ENCODE data around the gene MOG. TPM values are rescaled to one million over a fixed set of nuclear protein-coding genes. Genes with fewer than 3 reads are reported as not detected.
A peak's percentile ranks its signal among the peaks of the same experiment; 100 is the strongest.

Gene MOG
- total RNA-seq (2014; rRNA removed): not detected in 2 replicates
- polyA plus RNA-seq (2012): not detected

DNA sequence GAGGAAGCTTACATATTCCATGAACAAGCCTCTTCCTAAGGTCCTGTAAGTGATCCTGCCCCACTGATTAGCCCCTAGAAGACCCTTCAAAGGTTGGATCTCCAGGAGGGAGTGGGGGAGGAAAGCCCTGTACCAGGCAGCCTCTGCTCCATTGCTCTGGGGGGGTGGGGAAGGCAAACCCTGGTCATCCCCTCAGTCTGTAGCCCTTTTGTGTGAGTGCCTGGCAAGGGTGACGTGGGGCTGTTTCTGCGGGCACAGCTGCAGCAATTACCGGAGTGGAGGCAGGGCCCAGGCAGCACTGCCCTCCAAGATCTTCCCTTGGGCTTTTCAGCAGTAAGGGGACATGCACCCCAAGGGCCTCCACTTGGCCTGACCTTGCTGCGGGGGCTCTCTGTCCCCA, at the start of gene MOG:
MOG (plus strand) TSS at position 295 of the 400 bp plus-strand sequence. CDS start 118 bp downstream, outside the sequence.
- DNase-seq (ENCODE audit: low read depth): no peak

DNA sequence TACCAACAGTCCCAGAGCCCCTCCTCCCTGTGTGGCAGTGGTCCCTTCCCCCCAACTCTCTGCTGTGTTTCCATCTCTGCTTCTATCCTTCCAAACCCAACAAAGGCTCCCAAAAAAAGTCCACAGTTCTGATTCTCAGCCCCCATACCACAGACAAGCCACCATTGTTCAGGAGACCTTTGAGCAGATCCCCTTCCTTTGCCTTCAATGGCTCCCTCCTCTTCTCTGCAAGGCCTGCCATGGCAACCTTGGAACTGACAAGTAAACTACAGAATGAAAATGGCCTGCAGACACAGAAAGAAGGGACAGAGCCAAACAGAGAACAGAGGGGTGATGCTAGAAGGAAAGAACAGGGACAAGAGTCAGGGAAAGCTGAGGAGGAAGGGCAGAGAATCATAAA, 48.8 kb upstream of the MOG start:
- DNase-seq (ENCODE audit: low read depth): no peak

DNA sequence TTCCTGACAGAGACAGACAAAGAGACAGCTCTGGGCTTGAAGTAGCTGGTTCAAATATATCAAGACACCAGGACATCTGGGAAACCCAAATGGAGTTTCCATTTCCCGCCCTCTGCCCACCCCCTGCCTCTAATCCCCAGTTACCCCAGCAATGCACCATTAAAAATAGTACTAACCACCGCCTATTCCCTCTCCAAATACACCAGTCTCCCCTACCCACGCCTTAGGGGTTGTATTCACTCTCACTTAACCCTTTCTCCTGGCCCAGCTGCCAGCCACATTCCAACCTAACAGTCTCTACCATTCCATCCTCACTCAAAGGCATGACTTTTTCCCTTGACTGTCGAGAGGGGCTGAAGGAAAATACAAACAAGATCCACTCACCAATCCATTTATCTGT, 46.4 kb upstream of the MOG start:
- no peak for DNase-seq (ENCODE audit: low read depth)

DNA sequence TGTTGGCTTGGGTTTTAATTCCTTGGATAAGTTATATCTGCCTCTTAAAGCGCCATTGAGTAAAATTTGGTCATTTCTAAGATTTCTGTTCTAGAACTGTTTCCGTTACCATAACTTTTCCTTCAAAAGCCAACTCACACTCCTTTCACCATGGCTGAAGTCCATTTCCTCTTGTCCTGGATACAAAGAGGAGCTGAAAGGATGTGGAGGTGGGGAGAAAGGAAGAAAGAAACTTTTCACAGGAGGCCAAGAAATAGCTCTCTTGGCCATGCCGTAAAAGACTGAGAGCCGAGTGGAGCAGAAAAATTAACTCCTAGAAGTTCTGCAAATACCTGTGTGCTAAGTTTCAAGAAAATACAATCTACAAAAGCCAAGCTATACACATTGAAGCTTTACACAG, 45.5 kb upstream of the MOG start:
- DNase-seq (ENCODE audit: low read depth): no peak

DNA sequence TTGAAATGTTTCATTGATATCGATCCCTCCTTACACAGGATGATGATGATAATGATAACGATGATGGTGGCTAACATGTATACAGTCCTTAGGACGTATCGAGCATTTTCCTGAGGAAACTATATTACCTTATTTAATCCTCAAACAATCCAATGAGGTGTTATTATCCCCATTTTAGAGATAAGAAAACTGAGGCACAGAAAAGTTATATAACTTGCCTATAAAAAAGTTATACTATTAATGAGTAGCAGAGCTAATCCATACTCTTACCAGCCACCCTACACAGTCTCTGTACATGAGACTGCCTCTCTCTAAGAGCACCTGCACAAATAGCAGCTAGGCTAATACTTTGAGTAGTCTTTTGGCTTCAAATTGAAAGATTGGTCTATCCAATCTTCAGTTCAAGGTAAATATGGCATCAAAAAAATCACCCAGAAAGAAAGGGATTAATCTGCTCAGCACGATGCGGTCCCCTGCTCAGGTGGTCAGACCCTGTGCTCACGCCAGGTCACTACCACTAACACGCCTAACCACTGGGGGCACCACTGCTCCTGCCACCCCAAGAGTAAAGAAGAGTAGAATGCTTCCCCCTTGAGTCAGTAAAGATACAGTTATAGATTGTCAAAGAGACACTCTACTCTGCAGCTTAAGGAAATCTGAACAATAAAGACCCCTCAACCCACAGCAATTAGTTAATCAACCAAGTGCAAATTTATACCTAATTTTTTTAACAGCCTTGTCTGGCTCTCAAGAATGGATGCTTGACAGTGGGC, 38.9 kb upstream of the MOG start:
- DNase-seq (ENCODE audit: low read depth): no peak

DNA sequence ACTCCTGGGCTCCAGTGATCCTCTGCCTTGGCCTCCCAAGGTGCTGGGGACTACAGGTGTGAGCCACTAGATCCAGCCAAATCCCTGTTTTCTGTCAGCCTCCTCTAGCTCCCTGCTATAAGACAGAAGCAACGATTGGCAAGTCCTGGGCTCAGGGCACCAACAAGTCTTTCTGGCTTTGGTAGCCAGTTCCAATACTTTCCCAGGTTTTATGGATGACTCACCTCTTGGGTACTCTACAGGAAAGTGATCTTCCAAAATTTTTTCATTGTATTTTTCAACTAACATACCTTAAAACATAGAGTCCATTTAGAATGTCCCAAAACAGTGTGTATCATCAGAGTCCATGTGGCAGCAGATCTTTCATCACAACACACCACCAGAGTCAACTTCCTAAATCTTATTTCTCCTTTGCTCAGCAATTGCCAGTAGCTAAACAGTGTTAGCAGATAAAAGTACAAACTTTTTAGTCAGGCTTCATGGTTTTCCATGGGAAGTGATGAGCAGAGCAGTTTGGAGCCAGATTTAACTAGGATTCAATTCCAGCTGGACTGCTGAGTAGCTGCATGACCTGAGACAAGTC, 37.2 kb upstream of the MOG start:
- no peak for DNase-seq (ENCODE audit: low read depth)

DNA sequence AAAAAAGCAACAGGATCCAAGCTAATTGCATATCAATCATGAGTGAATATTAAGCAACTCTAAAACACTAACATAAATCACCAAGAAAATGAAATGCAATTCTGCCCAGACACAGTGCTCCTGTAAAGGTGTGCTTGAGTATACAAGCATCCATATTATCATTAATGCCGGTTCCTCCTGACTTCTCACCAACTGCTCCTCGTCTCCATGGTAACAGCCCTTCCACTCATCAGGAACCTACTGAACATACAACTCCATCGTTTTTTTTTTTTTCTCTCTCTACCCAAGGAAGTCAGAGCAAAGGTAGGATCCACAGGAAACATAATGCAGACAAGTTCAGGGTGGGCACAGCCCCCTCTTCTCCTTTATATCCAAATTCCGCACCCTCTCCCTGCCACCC, 36.3 kb upstream of the MOG start:
- no peak for DNase-seq (ENCODE audit: low read depth)

DNA sequence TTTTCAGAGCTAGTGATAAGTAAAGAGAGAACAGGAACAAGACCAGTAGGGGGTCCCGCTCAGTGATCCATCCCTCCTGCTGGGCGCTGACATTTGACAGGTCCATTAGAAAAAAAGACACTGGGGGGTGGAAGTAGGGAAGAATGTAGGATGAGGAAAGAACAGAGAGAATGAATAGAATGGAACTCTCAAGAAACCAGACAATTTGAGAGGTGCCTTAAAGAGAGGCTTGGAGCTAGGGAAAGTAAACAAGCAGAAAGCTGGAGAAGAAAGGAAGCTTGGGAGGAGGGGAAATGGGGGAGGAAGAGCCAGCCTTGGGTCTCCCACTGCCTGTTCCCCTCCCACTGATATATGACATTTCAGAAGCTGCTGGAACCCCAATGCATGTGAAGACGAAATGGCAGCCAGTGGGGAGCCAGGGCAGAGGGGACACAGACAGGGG, 32.4 kb upstream of the MOG start:
- no peak for DNase-seq (ENCODE audit: low read depth)

DNA sequence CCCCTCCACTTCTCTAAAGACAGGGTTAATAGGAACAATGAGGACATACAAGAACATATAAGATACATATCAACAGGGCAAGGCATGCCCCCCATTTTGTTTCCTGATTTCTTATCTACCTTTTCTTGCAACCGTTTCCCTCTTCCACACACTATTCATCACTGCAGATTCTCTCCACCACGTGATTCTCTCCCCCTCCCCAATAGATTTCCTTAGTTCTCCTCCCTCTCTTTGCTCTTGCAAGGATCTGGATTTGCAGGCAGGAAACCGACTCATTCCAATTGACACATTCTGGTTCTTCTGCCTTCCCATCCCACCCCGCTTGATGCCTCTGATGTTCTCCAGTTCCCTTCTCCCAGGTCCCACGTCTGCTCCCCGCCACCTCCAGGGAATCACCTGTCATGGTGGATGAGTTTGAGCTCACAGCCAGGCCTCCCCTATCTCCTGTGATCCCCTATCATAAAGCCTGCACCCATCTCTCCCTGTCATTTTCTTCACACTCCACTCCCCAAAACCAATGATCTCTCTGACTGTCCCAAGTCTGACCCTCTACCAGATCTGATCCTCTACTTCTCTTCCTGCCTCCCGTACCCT, 31.5 kb upstream of the MOG start:
- no peak for DNase-seq (ENCODE audit: low read depth)

DNA sequence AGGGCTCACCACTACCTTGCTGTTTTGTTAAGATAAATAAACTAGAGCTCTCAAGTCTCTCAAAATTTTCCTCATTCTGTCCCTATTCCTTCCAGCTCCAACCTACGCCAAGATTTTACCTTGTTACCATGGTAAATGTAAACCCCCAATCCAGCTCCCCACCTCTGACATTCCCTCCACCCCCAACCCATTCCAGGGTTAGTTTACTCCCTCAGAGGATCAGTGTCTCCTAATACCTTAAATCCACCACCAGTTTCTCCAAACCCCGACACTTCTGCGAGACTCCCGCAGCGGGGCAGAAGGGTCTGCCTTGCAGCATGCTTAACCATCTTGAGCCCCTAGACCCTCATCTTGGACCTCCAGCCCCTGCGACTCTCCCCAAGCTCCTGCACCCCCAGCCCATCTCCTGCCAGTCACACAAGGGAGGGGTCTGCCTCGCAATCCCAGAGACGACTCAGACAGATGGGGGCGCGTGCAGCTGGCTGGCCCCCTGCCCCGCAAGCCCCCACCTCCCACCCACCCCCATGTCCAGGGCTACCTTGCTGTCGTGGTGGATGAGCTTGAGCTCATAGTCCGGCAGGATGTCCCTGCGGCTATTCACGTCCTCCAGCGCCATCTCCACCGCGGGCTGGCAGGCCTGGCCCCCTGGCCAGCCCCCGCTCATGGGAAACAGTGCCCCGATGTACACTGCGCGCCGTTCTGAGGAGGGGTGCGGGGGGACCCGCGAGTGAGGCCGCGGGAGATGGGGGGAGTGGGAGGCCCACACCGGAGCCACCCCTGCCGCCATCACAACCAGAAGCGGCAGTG, 29.7 kb upstream of the MOG start:
- no peak for DNase-seq (ENCODE audit: low read depth)

DNA sequence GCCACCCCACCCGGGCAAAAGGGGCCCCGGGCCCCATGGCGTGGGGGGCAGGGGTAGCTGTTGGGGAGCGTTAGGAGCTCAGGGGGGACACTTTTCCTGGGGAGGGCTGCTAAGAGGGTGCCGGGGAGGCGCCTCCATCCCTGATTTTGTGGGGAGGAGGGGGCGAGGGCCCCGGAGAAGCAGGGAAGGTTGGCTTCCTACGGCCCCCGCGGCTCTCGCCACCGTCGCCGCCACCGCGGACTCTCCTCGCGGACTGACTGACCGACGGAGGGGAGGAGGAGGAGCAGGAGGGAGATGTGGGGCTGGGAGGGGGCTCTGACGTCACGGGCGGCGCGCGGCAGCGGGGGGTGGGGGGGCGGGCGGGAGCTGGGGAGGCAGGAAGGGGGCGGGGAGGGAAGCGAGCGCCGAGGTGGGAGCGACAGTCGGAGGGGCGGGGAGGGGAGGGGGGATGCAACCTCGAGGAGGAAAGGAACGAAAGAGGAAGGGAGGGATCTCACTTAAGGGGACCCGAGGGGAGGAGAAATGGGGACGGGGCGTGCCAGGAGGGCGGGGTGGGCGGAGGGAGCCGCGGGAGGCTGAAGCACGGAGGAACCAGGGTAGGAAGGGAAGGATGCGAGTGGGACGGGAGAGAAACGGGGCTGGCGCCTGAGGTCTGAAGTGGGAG, 29.0 kb upstream of the MOG start:
- DNase-seq (ENCODE audit: low read depth): peak; percentile 72

DNA sequence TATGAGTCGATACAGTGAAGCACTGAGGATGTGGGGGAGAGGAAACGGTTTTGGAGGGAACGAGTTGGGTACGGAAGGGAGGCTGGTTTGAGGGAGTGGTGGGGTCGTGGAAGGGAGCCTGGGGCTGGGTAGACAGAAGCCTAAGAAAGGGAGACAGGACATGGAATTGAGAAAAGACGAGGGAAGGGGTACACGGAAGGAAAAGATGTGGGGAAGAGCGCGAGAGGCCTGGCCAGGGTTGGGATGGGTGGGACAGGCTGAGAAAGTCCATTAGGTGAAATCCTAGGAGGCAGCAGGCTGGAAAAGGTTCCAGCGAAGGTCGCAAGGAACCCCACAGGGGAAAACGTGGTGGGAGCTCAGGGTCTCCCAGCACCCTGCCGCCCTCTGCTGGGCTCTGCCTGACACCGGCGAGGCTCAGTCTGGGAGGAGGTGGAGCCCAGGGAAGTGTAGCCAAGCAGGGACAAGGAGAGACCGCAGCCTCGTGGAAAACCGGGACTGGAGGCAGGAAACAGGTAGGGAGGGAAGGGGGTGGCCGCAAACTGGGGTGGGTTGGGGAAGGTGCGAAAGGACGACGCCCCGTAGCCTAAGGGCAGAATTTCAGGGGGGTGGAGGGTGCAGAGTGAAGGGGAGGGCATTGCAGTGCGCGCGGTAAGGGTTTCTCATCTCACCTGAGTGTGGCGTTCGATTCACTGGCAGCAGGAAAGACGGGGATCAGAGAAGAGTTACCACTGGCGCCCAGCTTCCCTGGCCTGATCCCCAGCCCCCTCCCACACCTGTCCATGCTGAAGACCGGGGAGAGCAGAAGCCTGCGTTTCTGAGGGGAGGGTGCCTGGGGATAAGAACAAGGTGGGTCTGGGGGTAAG, 28.2 kb upstream of the MOG start:
- DNase-seq (ENCODE audit: low read depth): peak; percentile 71

DNA sequence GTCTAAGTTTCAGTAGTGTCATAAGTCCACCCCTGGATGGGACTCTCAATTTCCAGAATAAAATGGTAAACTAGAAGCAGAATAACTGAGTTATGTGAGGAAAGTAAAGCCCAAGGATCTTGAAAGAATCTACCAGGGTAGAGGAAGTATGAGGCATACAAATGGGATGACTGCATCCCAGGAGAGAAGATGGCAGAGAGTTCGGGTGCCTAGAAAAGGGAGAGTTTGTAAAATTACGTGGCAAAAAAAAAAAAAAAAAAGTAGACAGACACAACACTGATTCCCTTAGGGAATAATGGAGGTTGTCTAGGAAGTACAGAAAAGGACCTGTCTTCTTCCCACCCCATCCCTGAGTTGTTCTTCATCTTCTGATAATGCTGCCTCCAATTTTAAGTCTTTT, 27.3 kb upstream of the MOG start:
- DNase-seq (ENCODE audit: low read depth): no peak

DNA sequence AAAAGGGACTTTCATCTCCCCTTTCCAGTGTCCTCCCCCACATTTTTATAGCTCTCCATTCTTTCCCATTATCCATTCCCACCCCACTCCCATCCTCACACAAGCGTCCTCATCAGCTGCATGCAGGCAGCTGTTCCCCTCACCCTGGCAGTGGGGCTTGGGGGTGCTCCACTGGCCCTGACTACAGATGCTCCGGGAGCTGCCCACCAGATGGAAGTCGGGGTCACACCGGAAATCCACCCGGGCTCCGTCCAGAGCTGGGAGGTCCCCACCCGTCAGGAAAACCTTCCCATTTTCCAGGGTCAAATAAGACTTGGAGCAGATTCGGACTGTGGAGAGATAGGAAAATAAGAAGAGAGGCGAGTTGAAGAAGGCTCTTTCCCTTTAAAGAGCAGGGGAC, 26.6 kb upstream of the MOG start:
- DNase-seq (ENCODE audit: low read depth): no peak

DNA sequence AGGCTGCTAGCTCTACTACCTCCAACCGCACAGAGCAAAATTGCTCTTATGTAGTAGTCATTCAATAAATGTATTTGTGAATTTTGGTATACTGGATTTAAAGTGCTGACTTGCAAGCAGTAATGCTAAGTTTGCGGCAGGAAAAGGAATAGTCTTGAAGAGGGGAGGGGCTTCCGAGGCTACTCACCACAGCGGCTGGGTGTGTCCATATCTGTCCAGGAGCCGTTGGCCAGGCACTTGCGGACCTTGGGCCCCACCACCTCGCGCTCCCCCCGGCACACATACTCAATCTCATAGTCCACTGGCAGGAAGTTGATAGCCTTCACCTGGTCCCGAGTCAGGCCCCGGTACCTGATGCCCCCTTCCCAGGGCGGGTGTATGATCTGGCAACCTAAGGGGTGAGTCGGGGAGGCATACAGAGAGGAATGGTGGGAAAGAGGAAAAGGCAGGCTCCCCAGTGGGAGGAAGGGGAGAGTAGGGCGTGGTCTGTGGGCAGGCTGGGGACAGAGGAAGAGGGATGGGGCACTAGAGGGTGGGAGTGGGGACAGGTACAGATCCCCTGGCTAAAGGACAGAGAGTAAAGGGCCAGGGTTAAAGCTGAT, 25.6 kb upstream of the MOG start:
- no peak for DNase-seq (ENCODE audit: low read depth)

DNA sequence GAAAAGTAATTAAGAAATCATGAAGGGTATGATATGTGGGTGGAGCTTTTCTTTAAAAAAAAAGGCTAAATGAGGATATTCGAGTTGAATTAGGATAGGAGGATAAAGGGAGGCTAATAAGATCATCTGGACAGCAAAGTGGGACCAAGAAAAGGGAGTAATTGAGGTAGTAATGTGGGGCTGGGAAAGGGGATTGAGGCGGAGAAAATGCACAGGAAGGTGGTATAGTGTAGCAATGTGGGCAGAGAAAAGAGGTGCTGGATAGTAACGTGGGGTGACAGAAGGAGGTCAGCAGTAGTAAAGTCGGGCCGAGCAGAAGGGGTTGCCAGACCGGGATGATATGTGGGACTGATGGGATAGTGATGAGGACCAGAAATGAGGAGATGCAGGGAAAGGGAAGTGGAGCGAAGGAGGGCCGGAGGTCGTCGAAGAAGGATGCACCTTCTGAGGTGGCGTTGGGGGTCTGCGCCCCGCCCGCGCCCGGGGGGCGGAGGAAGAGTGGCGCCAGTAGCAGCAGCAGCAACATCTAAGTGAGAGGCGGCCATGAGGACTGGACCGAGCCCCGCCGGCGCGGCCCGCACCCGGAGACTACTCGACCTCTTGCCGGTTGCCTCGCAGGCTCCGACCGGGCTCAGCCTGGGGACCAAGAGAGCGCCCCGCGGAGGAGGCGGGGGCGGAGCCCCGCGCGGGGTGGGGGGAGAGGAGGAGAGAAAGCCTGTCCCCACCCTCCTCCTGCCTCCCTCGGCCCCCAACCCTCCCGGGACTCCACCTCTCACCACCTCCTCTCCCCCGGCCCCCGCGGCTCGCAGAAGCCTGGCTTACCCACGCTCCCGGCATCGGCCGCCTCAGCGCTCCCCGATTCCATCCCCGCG, 24.8 kb upstream of the MOG start:
- peak; percentile 49 for DNase-seq (ENCODE audit: low read depth)

DNA sequence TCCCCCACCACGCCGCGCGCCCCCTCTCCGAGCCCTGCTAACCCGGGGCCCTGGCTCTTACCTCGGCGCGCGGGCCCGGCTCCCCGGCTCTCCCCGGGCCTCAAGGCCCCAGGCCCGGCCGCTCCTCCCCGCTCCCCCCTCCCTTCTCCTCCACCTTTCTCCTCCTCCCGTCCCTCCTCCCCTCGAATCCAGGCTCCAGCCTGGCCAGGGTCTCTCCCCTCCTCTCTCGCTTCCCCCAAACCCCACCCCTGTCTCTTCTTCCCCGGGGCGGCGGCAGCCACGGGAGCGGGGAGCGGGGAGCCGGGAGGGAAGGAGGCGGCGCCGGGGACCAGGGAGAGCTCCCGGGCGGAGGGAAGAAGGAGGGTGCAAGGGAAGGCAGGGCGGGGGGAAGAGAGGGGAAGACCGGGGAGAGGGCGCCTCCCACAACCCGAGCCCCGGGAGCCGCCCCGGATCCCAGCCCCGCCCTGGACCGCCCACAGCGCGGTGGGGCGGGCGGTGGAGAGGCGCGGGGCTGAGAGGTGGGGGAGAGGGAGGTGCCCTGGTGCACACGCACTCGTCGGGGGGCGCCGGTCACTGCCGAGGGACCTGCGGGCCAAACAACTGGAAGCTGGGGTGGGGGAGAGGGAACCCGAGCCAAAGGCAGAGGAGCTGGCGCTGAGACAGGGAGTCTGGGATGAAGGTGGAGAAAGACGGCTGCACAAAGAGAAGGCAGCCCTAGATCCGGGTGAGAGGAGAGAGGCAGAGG, 23.9 kb upstream of the MOG start, which contains the start of gene GABBR1:
GABBR1 (minus strand) TSS at position 395 of the 745 bp plus-strand sequence. CDS start 798 bp downstream, outside the sequence.
- DNase-seq (ENCODE audit: low read depth): peak; percentile 84

DNA sequence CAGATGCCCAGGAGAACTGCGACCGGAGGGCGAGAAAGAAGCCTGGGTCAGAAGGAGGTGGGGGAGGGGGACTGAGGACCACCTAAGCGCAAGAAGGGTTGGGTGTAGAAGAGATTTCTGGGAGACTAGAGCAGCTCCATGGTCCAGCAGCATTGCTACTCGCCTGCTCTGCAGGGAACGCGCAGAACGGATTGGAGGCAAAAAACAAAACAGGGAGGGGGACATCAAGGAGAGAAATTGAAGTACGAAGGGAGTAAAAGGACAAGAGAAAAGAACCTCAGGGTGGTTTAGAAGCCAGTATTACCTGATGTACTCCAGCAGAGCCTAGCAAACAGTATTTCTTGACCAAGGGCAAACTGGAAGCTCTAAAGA, 23.4 kb upstream of the MOG start:
- no peak for DNase-seq (ENCODE audit: low read depth)
